Esophagus mucosa (tissue), 1 donor: ENCODE data around the gene CLEC18A. TPM values are rescaled to one million over a fixed set of nuclear protein-coding genes. Genes with fewer than 3 reads are reported as not detected.

Experiments
- ATAC-seq: fragments of 200-7000 bp; cut with Tn5 transposase; one replicate; pipeline ENCODE4 v1.9.1; 2020
- total RNA-seq: library from RNA; stranded (reverse); gene quantifications from one replicate; pipeline ENCODE4 v1.2.4, GENCODE V29; 2023
- donor health status: DM: yes; HTN: yes; CAD: no.

The CLEC18A gene
- total RNA-seq, result 0.36 TPM

- peak; percentile 50 for ATAC-seq
These were observed at the start of gene CLEC18A for GRCh38 chr16:69951017-69951671. CLEC18A (plus strand) TSS chr16:69951334; CDS start chr16:69951367, 33 bp downstream.

- ATAC-seq, result no peak
These were observed 47.2 kb upstream of the CLEC18A start for GRCh38 chr16:69903865-69904415.

- no peak for ATAC-seq
These were observed 46.5 kb upstream of the CLEC18A start for GRCh38 chr16:69904495-69905170.

- ATAC-seq, result no peak
These were observed 46.0 kb upstream of the CLEC18A start for GRCh38 chr16:69905171-69905555.

GRCh38 chr16:69906838-69907401 is 44.2 kb upstream of the CLEC18A start:
- no peak for ATAC-seq

GRCh38 chr16:69909043-69909442 is 42.1 kb upstream of the CLEC18A start:
- ATAC-seq, result no peak

GRCh38 chr16:69909760-69910159 is 41.4 kb upstream of the CLEC18A start:
- ATAC-seq, result no peak

- ATAC-seq, result no peak
These were observed 40.2 kb upstream of the CLEC18A start for GRCh38 chr16:69910964-69911363.

- no peak for ATAC-seq
These were observed 34.7 kb upstream of the CLEC18A start for GRCh38 chr16:69916462-69916861.

- no peak for ATAC-seq
These were observed 33.8 kb upstream of the CLEC18A start for GRCh38 chr16:69917311-69917710.

GRCh38 chr16:69917739-69918138 is 33.4 kb upstream of the CLEC18A start:
- ATAC-seq, result no peak

GRCh38 chr16:69918241-69918640 is 32.9 kb upstream of the CLEC18A start:
- ATAC-seq, result no peak

- ATAC-seq, result no peak
These were observed 30.0 kb upstream of the CLEC18A start for GRCh38 chr16:69921127-69921526.

GRCh38 chr16:69922200-69922599 is 28.9 kb upstream of the CLEC18A start:
- no peak for ATAC-seq

GRCh38 chr16:69924041-69924775 is 26.9 kb upstream of the CLEC18A start:
- no peak for ATAC-seq

GRCh38 chr16:69924777-69925191 is 26.4 kb upstream of the CLEC18A start:
- no peak for ATAC-seq

GRCh38 chr16:69925311-69925710 is 25.8 kb upstream of the CLEC18A start:
- ATAC-seq, result no peak

GRCh38 chr16:69926241-69926640 is 24.9 kb upstream of the CLEC18A start:
- ATAC-seq, result no peak

- no peak for ATAC-seq
These were observed 23.9 kb upstream of the CLEC18A start for GRCh38 chr16:69927056-69927757.

GRCh38 chr16:69928856-69929400 is 22.2 kb upstream of the CLEC18A start:
- ATAC-seq, result no peak

- no peak for ATAC-seq
These were observed 21.7 kb upstream of the CLEC18A start for GRCh38 chr16:69929480-69929879.
